A549 treated with GW870086 at 1 μM for 4 hours (cell line): ENCODE data around the gene ATP13A4. TPM values are rescaled to one million over a fixed set of nuclear protein-coding genes. Genes with fewer than 3 reads are reported as not detected.

Source experiments
- total RNA-seq: library from RNA; stranded (reverse); fragments of 200-300 nt; extraction: Qiagen RNA extraction; gene quantifications from 5 replicates; pipeline ENCODE4 v1.2.3, GENCODE V29; 2022; ENCODE audit warnings: low read depth

The ATP13A4 gene
- total RNA-seq = not detected in 5 replicates

GRCh38 chr3:193554811-193555210 is at the start of gene ATP13A4:
Gene ATP13A4 (minus strand): TSS chr3:193554895. CDS start chr3:193554799, 96 bp downstream.

GRCh38 chr3:193592841-193593667 is 38.4 kb upstream of the ATP13A4 start, which contains the start of gene OPA1:
Gene OPA1 (plus strand): TSS chr3:193593208. CDS start chr3:193593378, 170 bp downstream.

GRCh38 chr3:193378706-193379105 is 176.0 kb downstream of the ATP13A4 start, which contains the start of gene ATP13A5:
Gene ATP13A5 (minus strand): TSS chr3:193378753. CDS start chr3:193378725, 28 bp downstream.

Other genes starting within 250 kb of the ATP13A4 start
- not detected in 5 replicates for gene ATP13A5, start 176.1 kb downstream of the ATP13A4 start, total RNA-seq
- 27.3 to 31.0 TPM (median 30.4 TPM) in 5 replicates for gene OPA1, start 38.3 kb upstream of the ATP13A4 start, total RNA-seq